HFFc6 (cell line): ENCODE results near the gene EGFL7. TPM values are rescaled to one million over a fixed set of nuclear protein-coding genes. Genes with fewer than 3 reads are reported as not detected.

Source experiments
- DNase-seq: peaks from one replicate; pipeline ENCODE4 v3.0.0-alpha.2; 2018
- H3K27ac Mint-ChIP-seq: 2 replicates; pipeline ENCODE4 v1.8.0; 2020; ENCODE audit warnings: mild to moderate bottlenecking, mixed read lengths
- H3K27me3 Mint-ChIP-seq: 2 replicates; pipeline ENCODE4 v1.8.0; 2021; ENCODE audit warnings: mild to moderate bottlenecking, moderate library complexity, mixed read lengths; ENCODE audit not compliant: insufficient read depth
- H3K36me3 Mint-ChIP-seq: 2 replicates; pipeline ENCODE4 v1.8.0; 2021; ENCODE audit warnings: low read depth, mixed read lengths
- H3K4me1 Mint-ChIP-seq: 2 replicates; pipeline ENCODE4 v1.8.0; 2020; ENCODE audit warnings: low read depth, mixed read lengths
- H3K4me3 Mint-ChIP-seq: 2 replicates; pipeline ENCODE4 v1.8.0; 2020; ENCODE audit warnings: mild to moderate bottlenecking, moderate library complexity, mixed read lengths
- H3K9me3 Mint-ChIP-seq: 2 replicates; pipeline ENCODE4 v1.8.0; 2020; ENCODE audit warnings: mild to moderate bottlenecking, mixed read lengths
- total RNA-seq, 6 experiments: library from RNA; stranded (reverse); fragmentation: NEBNext Ultra II Directional; extraction: Animal tissue kit (Norgen Biotek cat#: 25700); gene quantifications; 2 replicates in 1 of 6; 3 replicates in 5 of 6; pipeline ENCODE4 v1.2.3, GENCODE V29; 2021
- TF ChIP-seq, protein P1 (sequence below): fragments of 200-600 bp; sonication (generic); IDR thresholded peaks from 2 replicates; pipeline ENCODE4 v1.5.0; 2021; ENCODE audit warnings: antibody characterized with exemption, mild to moderate bottlenecking

Gene EGFL7
- total RNA-seq, 6 experiments from 2014 or later = 3.5 to 6.3 (median 5.6) TPM

DNA sequence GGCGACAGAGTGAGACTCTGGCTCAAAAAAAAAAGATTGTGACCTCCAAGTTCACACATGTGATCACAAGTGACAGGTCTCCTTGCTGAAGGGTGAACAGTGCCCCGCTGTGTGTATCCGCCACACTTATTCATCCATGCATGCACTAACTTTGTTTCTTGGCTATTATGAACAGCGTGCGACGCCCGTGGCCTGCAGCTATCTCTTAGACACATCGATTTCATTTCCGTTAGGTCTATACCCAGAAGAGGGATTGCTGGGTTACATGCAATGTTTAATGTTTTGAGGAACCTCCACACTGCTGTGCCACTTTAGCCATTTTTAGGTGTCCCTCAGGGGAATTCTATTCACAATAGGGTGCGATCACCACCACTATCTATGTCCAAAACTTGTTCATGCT lies 12.1 kb upstream of the EGFL7 start:
- no peaks in the 10 kb centered on the region for H3K36me3 Mint-ChIP-seq
- H3K27me3 Mint-ChIP-seq = peaks cover 10% of the 10 kb centered on the region
- peaks cover 4% of the 10 kb centered on the region; the same call in 1 of the 2 replicates for H3K4me1 Mint-ChIP-seq
- no peak for DNase-seq
- no peak overlapping the region for H3K27ac Mint-ChIP-seq
- no peak overlapping the region for H3K4me3 Mint-ChIP-seq
- no peaks in the 10 kb centered on the region for H3K9me3 Mint-ChIP-seq
- TF ChIP-seq, protein P1, sequence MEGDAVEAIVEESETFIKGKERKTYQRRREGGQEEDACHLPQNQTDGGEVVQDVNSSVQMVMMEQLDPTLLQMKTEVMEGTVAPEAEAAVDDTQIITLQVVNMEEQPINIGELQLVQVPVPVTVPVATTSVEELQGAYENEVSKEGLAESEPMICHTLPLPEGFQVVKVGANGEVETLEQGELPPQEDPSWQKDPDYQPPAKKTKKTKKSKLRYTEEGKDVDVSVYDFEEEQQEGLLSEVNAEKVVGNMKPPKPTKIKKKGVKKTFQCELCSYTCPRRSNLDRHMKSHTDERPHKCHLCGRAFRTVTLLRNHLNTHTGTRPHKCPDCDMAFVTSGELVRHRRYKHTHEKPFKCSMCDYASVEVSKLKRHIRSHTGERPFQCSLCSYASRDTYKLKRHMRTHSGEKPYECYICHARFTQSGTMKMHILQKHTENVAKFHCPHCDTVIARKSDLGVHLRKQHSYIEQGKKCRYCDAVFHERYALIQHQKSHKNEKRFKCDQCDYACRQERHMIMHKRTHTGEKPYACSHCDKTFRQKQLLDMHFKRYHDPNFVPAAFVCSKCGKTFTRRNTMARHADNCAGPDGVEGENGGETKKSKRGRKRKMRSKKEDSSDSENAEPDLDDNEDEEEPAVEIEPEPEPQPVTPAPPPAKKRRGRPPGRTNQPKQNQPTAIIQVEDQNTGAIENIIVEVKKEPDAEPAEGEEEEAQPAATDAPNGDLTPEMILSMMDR = no peak

- H3K4me3 Mint-ChIP-seq = no peak overlapping the region
- TF ChIP-seq, protein P1 = no peak
- no peaks in the 10 kb centered on the region for H3K9me3 Mint-ChIP-seq
- no peak overlapping the region for H3K27ac Mint-ChIP-seq
- peaks cover 12% of the 10 kb centered on the region for H3K27me3 Mint-ChIP-seq
- no peaks in the 10 kb centered on the region for H3K36me3 Mint-ChIP-seq
- H3K4me1 Mint-ChIP-seq = peaks cover 4% of the 10 kb centered on the region; the same call in 1 of the 2 replicates
- DNase-seq = no peak
Measured at GRCh38 chr9:136651860-136652259, 10.9 kb upstream of the EGFL7 start.

DNA sequence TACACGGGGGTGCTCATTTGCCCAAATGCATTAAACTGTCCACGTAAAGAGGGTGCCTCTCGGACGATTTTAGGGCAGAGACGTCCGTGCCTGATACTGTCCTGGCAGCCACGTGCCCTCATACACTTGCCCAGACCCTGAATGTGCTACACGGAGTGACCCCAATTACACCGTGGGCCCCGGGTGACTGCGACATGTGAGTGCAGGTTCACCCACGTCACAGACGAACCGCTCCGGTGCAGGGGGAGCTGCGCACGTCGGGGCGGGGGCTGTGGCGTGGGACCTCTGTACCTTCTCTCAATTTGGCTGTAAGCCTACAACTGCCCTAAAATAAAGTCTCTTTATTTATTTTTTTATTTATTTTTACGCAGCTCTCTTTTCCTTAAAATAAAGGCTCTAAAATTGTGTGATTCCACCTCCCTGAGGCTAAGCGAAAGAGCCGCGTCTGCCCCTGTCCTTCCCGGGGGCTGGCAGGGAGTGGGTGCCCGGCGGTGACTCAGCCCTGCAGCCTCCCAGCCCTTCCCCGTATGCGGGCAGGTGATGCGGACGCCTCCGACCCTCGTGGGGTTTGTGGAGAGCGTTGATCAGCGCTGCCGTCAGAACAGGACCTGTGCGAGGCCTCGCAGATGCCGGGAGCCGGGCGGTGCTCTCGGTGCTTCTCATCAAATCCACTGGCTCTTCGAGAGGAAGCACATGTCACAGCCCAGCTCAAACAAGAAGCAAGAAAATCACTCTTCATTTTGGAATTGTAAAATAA lies 9.2 kb upstream of the EGFL7 start:
- Mint-ChIP-seq H3K4me3 (no peak overlapping the region), H3K9me3 (no peaks in the 10 kb centered on the region), H3K36me3 (no peaks in the 10 kb centered on the region), H3K4me1 (peaks cover 4% of the 10 kb centered on the region; the same call in 1 of the 2 replicates), H3K27me3 (peaks cover 17% of the 10 kb centered on the region), H3K27ac (no peak overlapping the region)
- DNase-seq = no peak
- TF ChIP-seq, protein P1 = no peak

DNA sequence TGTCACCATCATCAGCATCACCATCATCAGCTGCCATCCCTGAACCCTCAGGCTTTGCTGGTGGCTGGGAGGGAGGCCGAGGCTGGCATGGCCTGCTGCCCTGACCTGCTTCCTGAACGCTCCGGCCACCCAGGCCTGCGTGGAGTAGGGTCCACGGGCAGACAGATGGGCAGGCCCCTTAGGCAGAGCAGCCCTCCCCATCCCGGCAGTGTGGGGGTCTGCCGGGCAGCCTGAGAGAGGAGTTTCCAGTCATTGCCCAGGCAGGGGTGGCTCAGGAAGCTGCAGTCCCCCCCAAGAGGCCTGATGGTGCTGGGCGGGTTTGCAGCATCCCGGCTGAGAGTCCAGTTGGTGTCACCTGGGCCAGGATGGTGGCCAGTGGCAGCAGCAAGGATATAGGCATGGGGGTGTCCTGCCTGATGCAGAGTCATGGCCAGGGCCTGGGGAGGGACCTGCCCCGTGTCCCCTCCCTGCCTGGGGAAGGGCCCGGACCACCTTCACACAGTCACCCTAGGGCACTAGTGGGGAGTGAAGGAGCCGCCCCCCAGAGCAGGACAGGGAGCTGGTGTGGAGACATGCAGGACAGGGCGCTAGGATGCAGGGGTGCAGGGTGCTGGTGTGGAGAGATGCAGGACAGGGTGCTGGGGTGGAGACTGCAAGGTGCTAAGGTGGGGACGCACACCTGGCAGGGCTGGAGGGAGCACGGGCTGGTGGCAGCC lies 7.7 kb upstream of the EGFL7 start:
- H3K4me3 Mint-ChIP-seq = no peak overlapping the region
- H3K4me1 Mint-ChIP-seq = no peaks in the 10 kb centered on the region
- peaks cover 13% of the 10 kb centered on the region for H3K27me3 Mint-ChIP-seq
- DNase-seq = no peak
- H3K27ac Mint-ChIP-seq = no peak overlapping the region
- TF ChIP-seq, protein P1 = no peak
- H3K9me3 Mint-ChIP-seq = no peaks in the 10 kb centered on the region
- no peaks in the 10 kb centered on the region for H3K36me3 Mint-ChIP-seq

- Mint-ChIP-seq H3K4me1 (no peaks in the 10 kb centered on the region), H3K9me3 (no peaks in the 10 kb centered on the region), H3K27me3 (peaks cover 13% of the 10 kb centered on the region), H3K27ac (no peak overlapping the region), H3K4me3 (no peak overlapping the region), H3K36me3 (no peaks in the 10 kb centered on the region)
- TF ChIP-seq, protein P1 = no peak
- DNase-seq = no peak
Measured at GRCh38 chr9:136655536-136656182, 7.1 kb upstream of the EGFL7 start.
